Fibroblast of the aortic adventitia (primary cell): ENCODE measurements around the gene ADK. TPM values are rescaled to one million over a fixed set of nuclear protein-coding genes. Genes with fewer than 3 reads are reported as not detected.

Experiments used
- DNase-seq: peaks from one replicate; pipeline ENCODE4 v3.0.0-alpha.2; 2010; ENCODE audit warnings: low read depth
- H3K4me3 ChIP-seq: 2 replicates; pipeline ENCODE4 v1.5.1; 2011; ENCODE audit warnings: low read depth, mild to moderate bottlenecking, control low read depth, low read length, moderate library complexity
- total RNA-seq: library from RNA; depleted of rRNA; stranded (reverse); fragments of >200 nt; gene quantifications from 2 replicates; pipeline ENCODE4 v1.2.3, GENCODE V29; 2012; ENCODE audit warnings: low replicate concordance
- TF ChIP-seq, protein P1 (sequence below): IDR thresholded peaks from 2 replicates; pipeline ENCODE4 v1.5.1; 2011; ENCODE audit warnings: mild to moderate bottlenecking, low read length, control low read depth, inconsistent platforms; ENCODE audit not compliant: insufficient read depth

The ADK gene
- total RNA-seq, 1 donor = 96.8 TPM

DNA sequence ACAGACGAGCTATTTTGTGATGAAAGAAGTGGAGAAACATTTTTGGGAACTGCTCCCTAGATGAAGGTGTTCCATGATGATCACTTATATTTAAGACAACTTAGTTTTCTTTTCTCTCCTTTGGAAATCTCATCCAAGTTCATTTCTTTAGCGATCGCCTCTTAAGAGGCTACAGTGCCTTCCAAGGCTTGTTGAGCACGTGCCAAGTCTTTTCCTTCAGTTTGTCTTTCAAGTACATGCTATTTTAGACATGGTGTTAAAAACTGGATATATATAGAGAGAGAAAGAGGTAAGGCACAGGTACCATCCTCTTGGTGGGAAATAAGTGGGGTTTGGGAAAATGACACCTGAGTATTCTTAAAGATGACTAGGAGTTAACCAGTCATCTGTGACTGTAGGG lies 2.7 kb downstream of the ADK start:
- H3K4me3 ChIP-seq = no peak overlapping the region
- TF ChIP-seq, protein P1, sequence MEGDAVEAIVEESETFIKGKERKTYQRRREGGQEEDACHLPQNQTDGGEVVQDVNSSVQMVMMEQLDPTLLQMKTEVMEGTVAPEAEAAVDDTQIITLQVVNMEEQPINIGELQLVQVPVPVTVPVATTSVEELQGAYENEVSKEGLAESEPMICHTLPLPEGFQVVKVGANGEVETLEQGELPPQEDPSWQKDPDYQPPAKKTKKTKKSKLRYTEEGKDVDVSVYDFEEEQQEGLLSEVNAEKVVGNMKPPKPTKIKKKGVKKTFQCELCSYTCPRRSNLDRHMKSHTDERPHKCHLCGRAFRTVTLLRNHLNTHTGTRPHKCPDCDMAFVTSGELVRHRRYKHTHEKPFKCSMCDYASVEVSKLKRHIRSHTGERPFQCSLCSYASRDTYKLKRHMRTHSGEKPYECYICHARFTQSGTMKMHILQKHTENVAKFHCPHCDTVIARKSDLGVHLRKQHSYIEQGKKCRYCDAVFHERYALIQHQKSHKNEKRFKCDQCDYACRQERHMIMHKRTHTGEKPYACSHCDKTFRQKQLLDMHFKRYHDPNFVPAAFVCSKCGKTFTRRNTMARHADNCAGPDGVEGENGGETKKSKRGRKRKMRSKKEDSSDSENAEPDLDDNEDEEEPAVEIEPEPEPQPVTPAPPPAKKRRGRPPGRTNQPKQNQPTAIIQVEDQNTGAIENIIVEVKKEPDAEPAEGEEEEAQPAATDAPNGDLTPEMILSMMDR = no peak
- DNase-seq = no peak

DNA sequence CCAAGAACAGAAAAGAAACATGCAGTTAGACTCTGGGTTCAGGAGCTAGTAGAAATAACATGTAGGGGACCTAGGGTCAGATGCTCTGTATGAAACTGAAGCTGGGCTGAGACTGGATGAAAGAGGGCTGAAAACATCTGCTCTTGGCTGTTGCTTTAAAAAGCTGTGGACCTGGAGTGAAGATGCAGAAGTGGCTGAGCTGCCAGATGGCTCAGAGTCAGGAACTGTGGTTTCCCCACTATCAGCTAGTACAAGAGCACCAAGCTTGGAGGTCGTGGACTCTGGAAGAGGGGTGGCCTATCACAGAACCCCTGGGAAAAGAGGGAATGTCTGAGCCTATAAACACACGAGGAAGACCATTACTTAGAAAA lies 5.9 kb downstream of the ADK start:
- peak; percentile 81 for DNase-seq
- TF ChIP-seq, protein P1 = no peak
- H3K4me3 ChIP-seq = no peak overlapping the region

DNA sequence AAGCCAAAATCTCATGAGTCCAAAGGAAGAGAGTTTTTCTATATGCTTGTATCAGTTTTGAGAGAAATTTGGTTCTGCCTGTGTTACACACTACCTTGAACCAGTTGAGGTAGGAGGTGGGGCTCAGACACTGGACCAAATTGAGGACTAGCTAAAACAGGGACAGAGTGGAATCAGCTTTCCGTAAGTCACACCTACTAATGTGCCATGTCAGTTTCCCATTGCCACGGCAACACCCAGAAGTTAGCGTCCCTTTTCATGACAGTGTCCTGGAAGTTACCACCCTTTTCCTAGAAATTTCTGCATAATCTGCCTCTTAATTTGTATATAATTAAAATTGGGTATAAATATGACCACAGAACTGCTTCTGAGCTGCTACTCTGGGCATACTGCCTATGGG lies 9.0 kb downstream of the ADK start:
- TF ChIP-seq, protein P1 = no peak
- H3K4me3 ChIP-seq = no peak overlapping the region
- DNase-seq = no peak

DNA sequence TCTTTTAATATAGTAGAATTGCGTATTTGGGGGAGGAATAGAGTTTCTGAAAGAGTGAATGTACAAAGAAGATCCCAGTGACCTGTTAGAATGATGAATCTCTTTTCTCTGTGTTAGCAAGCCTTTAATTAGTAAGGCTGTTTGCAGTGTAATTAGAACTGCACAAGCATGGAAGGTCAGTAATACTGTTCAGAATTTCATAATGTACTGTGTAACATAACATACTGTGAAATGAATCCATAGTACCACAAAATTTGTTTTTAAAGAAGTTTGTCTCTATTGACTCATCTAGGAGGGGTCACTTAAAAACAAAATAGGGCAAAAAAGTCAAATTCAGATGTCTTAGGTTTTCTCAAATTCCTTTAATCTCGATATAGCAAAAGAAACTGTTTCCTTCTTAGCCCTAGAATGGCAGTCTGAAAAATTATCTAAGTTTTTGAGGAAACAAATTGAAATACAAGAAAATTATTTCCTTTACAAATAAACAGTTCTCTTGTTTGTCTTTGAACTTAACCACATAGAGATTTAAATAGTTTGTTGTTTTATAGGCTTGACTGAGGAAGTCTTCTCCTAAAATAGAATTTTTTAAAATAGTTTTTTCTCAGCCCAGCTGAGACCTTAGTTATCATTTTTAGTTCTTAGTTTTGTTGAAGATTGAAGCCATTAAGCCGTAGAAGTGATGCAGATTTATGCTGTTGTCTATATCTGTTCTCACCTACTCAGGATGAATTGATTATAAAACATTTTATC lies 12.5 kb downstream of the ADK start:
- no peak overlapping the region for H3K4me3 ChIP-seq
- TF ChIP-seq, protein P1 = no peak
- DNase-seq = no peak

DNA sequence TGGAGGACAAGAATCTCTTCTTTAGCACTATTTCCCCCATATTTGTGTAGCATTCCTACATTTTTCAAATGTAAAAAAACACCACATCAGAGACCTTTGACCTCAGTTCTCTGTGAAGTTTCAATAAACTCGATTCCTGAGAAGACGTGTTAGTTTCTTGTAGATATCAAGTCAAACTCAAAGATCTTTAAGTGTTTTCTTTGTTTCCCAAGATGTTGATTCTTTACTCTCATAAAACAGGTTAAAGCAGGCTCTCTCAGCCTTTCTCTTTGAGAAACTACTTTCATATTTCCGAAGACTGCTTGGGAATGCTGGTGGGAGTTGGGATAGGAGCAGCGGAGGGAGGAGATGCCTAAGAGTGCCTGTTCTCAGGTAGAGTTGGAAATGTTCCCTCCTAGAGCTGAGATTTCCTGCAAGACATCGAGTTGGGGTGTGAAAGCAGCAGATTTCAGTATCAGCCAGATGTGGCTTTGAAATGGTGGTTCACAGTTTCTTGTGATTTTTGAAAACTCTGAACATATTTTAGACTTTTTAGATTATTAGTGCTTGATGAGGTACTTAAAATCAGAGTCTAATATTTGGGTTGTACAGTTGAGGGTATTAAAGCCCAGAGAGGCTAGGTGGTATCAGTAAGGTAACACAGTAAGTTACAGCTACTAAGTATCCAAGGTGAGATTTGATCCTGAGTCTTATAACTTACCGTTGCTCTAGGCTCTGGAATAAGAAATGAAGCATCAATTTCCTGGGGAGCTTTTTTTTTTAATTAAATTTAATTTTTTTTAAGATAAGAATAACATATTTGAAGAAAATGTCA lies 13.9 kb downstream of the ADK start:
- no peak for DNase-seq
- TF ChIP-seq, protein P1 = no peak
- H3K4me3 ChIP-seq = no peak overlapping the region

DNA sequence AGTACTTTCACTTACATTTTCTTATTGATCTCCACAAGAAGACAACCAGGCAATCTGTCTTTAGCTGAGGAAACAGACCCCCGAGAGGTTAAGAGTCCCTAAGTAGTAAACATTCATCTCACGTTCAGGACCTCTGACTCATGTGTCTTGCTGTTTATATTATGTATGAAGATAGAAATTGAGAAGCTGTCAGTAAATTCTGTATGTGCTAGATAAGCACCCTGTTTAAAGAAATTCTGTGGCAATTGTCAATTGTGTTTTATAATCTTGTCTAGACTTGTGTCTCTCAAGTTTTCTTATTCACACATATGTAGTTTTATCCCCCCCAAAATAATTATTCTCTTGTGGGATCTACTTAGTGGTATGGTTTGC lies 14.5 kb downstream of the ADK start:
- H3K4me3 ChIP-seq = no peak overlapping the region
- DNase-seq = no peak
- TF ChIP-seq, protein P1 = no peak
